ENCODE results near the gene RUFY1.

GRCh38 chr5:179609834-179610108 lies 59.4 kb downstream of the RUFY1 start:
- TF ChIP-seq MYC (IDR thresholded peaks at IDR 0.05; ENCODE audit: low read depth, low read length) (no peak), CTCF (IDR thresholded peaks at IDR 0.05; ENCODE audit: extremely low read depth in 1 of 2, insufficient read depth in 1 of 2, low read depth in 1 of 2, low read length in 2 of 2) (no peak), POLR2A (IDR thresholded peaks at IDR 0.05; ENCODE audit: low read depth, low read length) (no peak), MAX (IDR thresholded peaks at IDR 0.05; ENCODE audit: insufficient read depth, insufficient read length) (no peak), EZH2 (IDR thresholded peaks at IDR 0.05; ENCODE audit: borderline replicate concordance, low read depth, low read length, severe bottlenecking) (no peak), JUN (IDR thresholded peaks at IDR 0.05; ENCODE audit: borderline replicate concordance, insufficient read depth, insufficient read length, low read depth) (no peak), POLR2AphosphoS5 (IDR thresholded peaks at IDR 0.05; ENCODE audit: insufficient read depth, low read depth, low read length) (no peak)

Measured in endothelial cell of umbilical vein (primary cell).